NCI-H510A (cell line): ENCODE data around the gene TRPM3.
A peak's percentile ranks its signal among the peaks of the same experiment; 100 is the strongest.

Source experiments
- DNase-seq: peaks from one replicate; lab custom pipeline; 2025; lab: John Stamatoyannopoulos, UW

Gene TRPM3

DNA sequence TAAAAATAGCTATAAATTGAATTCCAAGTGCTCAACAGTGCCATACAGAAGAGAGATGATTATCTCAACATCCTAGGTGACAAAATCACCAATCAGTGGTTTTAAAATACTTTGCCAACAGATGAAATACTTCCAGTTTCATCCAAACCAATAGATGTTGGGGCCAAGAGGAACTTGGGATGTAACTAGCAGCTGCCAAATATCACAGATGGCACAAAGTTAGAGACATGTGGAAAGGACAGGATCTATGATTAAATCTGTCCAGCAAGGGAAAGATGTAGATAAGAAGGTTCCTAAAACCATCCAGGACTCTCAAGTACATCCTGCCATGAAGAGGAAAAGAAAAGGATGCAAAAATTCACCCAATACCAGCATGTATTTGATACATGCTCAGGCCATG lies 23.8 kb downstream of the TRPM3 start:
- DNase-seq: no peak

DNA sequence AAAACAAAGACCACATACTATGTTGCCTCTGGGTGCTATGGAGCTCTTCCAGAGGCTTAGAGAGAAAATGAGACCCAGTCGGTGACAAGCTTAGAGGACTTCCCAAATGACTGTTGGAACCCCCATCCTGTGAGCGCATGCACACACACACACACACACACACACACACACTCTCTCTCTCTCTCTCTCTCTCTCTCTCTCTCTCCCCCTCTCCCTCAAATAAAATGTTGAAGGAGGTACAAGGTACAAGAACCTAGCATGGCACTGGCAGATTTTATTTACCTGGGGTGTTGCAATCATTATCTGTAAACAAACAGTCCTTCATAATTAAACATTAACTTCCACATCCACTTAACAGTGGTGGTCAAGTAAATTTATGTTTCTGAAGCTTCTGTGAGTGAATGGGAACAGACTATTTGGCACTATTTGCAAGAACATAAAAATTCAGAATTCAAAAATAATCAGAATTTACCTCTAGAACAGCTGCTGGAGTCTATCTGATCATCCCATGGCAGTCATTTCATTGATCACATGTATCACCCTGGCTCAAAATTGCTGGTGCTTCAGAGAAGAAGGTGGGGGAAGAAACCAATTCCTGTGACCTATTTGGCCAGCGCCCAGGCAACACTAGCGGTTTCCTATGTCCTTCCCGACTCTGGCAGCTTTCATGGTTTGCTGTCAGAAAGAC lies 24.9 kb downstream of the TRPM3 start:
- no peak for DNase-seq

DNA sequence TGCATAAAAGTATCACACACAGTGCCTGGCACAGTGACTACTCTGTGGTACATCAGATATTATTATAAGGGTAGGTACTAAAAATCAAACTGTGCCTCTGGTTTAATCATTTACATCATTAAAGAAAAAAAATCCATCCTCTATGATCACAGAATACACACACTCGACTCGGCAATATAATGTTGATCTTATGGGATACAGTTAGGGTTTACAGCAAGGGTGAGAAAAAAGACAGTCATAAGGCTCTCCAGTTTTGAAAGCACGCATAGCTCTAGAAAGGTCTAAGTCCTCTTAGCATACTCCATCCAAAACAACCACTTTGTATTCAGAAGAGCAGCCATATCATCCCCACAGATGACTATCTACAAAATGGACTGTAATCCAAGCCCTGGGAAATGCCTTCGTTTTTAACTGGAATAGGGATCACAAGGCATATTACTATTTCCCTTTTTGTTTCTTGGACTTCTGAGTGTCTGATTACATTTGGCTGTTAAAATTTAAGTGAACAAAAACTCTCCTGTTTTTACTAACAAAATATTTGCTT lies 26.6 kb downstream of the TRPM3 start:
- DNase-seq: no peak

DNA sequence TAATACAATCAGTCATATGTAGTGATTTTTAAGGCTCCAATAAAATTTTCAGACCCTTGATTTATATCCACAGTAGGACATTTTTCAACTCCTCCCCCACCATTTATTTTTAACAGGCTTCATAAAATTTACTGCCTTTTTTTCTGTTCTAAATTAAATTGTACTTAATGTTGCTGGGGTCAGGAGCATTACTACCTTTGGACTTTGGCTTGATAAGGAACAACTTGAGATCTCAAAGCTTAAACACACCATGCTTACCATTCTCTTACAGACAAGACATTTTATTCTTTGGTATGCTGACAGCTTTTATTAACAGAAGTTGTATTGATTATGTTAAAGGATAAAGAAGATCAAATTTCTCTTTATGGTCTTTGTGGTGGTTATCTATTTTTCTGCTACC lies 30.5 kb downstream of the TRPM3 start:
- no peak for DNase-seq

DNA sequence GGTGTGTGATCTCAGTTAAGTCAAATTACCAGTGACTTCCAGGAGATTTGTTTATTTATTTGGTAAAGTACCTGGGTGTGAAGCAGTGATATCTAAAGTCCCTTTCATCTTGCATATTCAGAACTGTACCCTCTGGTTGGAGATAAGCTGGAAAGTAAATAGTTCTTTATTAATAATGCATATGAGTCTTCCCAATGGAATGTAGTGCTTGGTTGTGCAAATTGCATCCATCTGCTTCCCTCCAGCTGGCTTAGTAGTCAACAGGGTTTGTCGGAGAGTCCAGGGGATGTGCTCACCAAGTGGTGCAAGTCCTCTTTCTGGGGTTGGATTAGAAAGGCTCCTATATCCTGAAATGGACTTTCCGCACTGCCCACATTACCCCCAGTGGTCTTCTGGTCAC lies 42.0 kb downstream of the TRPM3 start:
- DNase-seq: no peak

DNA sequence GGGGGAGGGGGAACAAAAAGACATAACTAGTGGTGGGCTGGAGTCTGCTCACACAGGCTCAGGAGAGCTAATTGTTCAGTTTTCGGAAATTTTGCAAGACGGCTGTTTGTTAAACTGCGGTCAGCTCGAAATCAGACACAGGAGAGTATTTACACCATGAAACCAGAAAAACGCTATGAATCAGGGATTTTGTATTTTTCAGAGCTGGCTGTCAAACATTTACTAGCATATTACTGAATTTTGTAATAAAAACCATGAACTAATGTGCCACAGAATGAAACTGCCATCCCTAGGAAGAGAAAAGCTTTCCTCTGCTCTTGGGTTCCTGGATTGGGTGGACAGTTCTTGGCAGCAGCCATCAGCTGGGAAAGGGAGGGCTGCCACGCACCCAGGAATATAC lies 45.3 kb downstream of the TRPM3 start:
- no peak for DNase-seq

DNA sequence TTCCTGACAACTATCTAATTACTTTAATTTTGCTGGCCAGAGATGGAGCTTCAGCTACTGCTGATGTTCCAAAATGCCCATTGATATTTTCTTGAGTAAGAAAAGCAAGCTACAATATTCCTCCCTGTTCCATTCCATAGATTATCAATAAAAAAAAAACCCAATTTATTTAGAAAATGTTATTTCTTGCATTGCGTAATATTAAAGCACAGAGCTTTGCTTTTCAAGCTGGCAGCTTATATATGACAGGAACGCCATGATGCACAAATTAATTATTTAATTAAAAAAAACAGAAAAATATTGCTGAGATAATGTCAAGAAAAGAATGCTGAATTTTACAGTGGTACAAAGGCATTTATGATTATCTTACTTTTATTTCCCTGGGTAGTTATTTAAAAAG lies 47.9 kb downstream of the TRPM3 start:
- no peak for DNase-seq

DNA sequence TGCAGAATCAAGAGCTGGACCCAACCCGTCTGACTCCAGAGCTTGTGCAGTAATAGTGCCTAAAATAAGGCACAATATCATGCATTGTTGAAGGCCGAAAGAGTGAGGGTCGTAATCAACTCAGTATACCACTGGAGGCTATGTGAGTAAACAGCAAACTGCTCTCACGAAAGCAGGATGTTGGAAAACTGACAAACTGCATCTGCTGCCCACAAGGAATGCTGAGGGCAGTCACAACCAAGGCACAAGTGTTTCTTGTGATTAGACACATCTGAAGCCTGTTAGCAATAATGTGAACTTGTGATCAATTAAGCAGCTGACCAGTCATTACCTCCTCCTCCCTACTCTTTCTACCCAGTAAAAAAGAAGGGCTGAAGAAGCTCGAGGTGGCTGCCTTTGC lies 48.8 kb downstream of the TRPM3 start:
- DNase-seq: no peak

DNA sequence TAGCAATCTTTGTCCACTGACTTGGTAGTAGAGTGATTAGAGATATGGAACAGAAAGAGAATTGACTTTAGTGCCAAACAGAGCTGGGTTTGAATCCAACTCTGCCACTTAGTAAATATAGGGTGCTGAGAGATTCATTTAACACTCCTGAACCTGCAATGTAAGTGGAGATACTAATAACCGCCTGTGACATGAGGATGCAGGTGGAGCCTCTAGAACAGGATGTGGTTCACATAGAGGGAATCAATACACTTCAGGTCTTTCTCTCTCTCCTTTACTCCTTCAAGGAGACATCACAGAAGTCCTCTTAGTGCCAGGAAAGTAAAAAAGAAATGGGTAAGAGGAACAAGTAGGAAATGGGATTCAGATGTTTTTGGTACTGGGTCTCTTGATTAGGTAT lies 49.8 kb downstream of the TRPM3 start:
- DNase-seq: no peak

DNA sequence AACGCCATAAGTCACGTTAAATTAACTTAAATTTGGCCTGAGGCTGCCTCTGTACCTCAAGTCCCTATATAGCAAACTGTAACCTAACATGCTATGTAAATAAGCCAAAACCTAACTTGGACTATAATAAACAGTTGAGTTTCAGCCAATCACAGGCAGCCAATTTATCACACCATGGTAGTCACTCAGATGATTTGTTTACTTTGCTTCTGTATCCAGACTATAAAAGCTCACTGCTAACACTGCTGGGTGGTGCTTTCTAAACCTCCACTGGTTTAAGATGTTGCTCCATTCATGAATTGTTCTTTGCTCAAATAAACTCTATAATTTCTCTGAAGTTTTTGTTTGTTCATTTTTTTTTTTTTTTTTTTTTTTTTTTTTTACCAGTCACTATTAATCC lies 62.8 kb downstream of the TRPM3 start:
- DNase-seq: no peak

DNA sequence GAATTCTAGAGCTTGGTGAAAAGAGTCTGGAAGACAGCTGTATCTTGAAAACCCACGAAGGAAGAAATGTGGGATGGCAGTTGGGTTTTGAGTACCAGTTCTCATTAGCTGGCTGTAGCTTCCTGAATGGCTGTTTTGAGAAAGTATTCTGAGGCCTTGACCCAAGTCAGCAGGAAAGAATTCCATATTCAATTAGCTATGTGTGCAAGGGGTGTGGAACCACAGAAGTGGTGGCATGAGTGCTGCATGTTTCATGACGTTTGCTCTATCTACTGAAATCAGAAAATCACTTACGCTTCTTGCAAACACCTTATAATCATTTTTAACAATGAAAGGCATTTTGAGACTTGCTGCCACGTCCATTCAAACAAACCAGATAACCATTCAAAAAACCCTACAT lies 69.1 kb downstream of the TRPM3 start:
- no peak for DNase-seq

DNA sequence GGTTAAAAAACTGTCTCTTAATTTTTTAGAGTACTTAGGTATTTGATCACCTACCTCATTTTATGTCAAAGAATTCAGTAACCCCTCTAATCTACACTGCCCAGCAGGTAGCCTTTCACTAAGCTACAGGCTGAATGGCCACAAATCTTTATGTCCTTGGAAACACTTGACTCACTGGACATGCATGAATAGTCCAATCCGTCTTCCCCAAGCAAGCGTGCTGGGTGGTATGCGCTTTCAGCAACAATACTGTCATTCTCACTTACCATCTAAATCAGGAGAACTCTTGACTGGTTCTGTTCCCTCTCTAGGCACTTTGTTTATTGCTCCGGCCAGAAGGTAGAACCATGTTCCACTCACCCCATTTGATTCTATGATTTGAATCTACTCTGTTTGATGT lies 73.1 kb downstream of the TRPM3 start:
- DNase-seq: no peak

DNA sequence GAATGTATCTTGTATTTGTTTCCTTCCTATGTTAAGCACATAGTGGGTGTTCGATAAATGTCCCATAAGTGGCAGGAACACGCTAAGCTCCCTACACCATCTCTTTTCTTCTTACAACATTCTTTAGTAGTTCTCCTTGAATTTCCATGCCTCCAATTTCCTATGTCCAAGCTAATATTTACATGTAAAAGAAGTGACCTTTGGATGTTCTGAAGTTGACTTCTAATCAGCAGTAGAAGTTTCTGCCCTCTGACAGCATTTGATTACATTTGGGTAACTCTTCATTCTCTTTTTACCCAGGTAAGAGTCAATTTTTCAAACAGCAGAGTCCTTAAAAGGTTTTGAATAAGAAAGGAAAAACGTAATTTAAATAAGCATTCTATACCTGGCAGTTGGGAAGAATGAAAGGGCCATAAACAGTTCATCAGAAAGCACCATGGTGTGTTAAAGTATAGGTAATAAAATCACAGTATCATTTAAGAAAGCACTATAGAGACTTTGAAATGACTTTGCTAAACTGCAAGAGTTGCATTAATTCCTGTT lies 78.9 kb downstream of the TRPM3 start:
- DNase-seq: no peak

DNA sequence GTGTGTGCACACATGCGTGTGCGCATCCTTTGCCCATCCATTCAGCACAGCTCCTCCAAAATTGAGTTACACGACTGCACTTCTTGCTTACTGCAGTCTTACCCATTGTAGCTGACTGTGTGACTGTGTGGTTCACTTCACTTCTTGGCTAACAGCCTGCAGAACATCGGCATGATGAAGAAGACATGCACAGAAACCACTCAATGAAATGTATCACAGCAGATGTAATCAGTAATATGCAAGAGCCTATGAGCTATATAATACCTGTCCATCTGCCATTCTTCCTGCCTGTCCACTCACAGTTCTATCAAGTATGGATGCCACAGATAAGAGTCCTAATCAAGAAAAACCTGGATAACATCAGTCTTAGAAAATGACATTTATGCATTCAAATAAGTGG lies 83.9 kb downstream of the TRPM3 start:
- DNase-seq: no peak

DNA sequence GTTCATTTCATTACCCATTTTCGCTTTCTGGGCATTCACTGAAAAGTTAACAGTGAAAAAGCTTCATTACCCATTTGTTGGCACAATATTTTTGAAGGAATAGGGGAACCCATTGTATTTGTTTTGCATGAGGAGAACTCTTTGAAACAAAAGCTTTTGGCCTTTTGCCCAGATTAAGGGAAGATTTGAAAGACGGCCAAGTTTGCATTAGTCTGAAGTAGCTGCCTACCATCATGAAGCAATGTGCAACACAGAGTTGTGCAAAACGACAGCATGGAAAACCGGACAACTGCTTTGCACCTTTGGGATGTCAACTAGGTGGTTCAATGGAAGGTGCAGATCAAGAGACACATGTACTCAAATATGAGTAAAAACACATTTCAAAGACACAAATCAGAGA lies 84.9 kb downstream of the TRPM3 start:
- peak; percentile 2 for DNase-seq

DNA sequence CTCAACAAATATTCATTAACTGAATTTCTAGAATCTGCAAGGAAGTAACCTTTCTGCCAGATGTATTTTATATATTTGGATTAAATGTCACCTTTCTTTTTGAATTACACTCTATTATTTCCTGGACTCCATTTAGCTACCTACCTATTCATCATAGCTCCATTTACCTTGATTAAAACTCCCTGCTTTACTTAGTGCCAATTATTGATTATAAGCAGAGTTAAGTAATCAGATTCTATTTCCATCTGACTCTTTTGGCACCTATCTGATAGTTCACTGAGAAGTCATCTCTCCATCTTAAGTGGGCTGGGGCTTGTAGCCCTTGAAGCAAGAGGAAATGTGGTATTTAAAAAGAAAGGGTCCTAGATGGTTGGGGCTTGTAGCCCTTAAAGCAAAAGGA lies 88.6 kb downstream of the TRPM3 start:
- no peak for DNase-seq

DNA sequence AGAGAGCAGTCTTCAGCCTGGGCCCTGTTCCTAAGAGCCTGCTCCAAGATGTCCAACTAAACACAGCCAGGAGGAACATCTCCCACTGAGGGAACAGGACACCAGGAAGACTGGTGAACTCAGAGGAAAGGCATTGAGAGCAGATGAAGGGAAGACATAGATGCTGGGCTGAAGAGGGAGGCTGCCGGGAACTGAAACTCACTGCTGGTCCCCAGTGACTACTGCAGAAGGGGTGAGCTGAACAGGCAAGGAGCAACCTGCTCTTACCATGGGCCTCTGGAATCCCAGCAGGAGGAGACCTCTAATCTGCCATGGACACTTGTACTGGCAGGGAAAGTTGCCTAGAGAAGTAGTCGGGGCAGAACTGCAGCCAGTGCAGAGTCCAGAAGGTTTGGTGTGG lies 95.7 kb downstream of the TRPM3 start:
- DNase-seq: no peak

DNA sequence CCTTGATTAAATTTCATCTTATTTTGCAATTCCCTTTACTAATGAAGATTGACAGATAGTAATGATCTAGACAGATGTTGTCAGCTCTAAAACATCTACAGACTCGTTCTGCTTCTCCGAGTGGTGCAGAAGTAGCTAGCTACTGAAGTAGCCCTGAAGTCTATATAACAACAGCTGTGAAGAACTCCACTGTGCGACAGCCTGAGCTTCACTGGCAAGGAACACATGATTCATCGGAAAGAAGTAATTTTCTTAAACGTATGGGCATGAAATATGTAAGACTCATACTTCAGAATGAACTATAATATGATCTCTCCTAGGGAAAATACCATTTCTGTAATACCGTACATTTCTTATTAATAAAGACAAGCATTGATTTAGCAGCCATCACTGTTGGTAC lies 96.2 kb downstream of the TRPM3 start:
- no peak for DNase-seq

DNA sequence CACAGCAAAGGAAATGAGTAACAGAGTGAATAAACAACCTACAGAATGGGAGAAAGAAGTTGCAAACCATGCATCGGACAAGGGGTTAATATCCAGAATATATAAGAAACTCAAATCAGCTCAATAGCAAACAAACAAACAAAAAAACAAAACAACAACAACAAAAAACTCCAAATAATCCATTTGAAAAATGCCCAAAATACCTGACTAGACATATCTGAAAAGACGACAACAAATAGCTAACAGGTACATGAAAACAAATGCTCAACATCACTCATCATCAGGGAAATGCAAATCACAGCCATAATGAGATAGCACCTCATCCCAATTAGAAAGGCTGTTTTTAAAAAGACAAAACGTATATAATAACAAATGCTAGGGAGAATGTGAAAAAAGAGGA lies 111.2 kb downstream of the TRPM3 start:
- DNase-seq: no peak

DNA sequence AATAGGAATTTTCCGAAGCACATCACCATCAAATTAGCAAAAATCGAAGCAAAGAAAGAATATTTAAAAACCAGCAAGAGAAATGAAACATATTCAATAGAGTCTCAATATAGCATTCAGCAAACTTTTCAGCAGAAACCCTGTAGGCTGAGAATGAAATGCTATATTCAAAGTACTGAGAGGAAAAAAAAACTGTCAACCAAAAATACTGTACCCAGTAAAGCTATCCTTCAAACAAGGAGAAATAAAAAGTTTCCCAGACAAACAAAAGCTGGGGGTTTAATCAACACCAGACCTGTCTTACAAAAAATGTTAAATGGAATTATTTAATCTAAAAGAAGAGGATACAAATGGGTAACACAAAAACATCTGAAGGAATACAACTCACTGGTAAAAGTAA lies 116.0 kb downstream of the TRPM3 start:
- no peak for DNase-seq

DNA sequence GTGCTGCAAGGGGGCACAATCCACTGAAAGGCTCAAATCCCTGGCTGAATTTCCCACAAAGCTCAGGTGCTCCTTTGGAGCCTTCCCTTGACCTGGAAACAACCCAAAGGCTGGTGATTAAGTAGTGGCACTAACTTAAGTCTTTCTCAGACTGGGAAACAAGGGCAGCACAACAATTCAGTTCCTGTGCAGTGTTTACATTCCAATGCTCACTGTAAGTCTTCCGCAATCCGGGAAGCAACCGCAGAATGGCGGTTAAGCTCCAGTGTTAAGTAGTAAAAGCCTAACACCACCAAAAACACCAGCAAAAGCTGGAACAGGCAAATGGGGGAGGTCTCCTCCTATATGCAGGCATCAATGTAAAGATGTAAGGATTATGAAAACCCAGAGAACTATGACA lies 117.2 kb downstream of the TRPM3 start:
- no peak for DNase-seq

DNA sequence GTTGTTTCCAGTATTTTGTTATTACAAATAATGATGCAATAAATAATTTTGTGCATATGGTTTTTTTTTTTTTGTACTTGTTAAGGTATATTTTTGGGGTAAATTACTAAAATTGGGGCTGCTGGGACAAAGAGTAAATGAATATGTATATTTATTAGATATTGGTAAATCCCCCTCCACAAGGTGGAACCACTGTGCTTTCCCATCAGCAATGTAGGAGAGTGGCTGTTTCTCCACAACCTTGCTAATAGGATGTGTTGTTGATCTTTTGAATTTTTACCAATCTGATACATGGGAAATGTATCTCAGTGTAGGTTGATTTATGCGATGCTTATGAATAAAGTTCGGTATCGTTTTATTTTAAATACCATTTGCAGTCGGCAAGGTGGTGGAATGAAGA lies 118.1 kb downstream of the TRPM3 start:
- DNase-seq: no peak

DNA sequence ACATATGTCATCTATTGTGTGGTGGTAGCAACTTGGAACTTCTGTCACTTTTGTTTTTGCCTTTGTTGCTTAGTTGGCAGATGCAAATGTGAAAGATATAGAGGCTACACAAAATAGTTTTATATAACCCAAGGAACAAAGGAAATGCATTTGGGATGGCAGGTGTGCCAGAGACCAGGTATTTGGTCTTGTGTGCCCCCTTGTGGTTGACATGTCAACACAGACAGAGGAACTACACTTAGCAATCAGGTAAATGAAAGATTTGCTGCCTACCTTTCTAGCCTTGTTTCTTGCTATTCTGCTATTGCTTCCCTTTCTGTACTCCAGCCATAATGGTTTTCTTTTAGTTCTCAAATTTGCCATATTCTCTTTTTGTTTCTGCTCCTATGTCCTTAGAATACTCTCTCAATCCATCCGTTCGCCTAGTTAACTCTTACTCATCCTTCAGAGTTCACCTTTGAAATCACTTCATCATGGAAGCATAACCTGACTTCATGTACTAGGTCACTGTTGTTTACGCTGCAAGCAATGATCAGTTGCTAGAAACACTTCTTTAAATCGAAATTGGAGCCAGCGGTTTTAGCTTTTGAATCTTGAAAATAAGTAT lies 119.5 kb downstream of the TRPM3 start:
- peak; percentile 1 for DNase-seq

DNA sequence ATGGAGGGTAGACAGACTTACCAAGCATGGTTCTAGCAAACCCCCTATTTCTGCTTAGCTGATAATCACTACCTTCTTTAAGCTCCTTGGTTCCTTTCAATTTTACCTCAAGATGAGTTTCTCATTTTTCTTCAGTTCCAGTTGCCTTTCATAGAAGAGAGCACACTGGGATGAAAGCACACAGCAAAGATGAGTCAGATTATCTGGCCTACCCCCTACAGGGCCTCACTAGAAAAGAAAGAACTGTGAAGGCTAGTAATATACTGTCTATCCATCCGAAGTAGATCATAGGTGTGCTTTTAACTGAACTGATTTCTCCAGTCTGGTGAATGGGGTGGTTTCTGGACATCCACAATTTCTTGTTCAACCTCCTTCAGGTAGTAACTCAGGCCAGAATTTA lies 122.5 kb downstream of the TRPM3 start:
- DNase-seq: no peak
